KMS-11 (cell line): Measurements from ENCODE around the gene FOXO3.

ENCODE experiments used
- H2AFZ ChIP-seq: fragments of 200-600 bp; sonication (generic); 2 replicates; pipeline ENCODE4 v1.6.1; 2016; ENCODE audit warnings: antibody characterized with exemption, mixed run types, low read depth
- H3K27ac ChIP-seq: fragments of 200-600 bp; sonication (generic); 2 replicates; pipeline ENCODE4 v1.6.1; 2016; ENCODE audit warnings: mild to moderate bottlenecking, mixed run types
- H3K27me3 ChIP-seq: fragments of 200-600 bp; sonication (generic); 2 replicates; pipeline ENCODE4 v1.6.1; 2017; ENCODE audit warnings: mild to moderate bottlenecking, low read depth, mixed run types, moderate library complexity; ENCODE audit not compliant: insufficient read depth
- H3K36me3 ChIP-seq: fragments of 200-600 bp; sonication (generic); 2 replicates; pipeline ENCODE4 v1.6.1; 2017; ENCODE audit warnings: mild to moderate bottlenecking, mixed run types; ENCODE audit not compliant: insufficient read depth
- H3K4me1 ChIP-seq: fragments of 200-600 bp; sonication (generic); 2 replicates; pipeline ENCODE4 v1.6.1; 2016; ENCODE audit warnings: mild to moderate bottlenecking, low read depth, mixed run types; ENCODE audit not compliant: poor library complexity, severe bottlenecking
- H3K4me2 ChIP-seq: fragments of 200-600 bp; sonication (generic); 2 replicates; pipeline ENCODE4 v1.7.0; 2016; ENCODE audit warnings: mild to moderate bottlenecking, mixed run types
- H3K4me3 ChIP-seq: fragments of 200-600 bp; sonication (generic); IDR thresholded peaks from 2 replicates; pipeline ENCODE4 v1.6.1; 2017; ENCODE audit warnings: low read depth, low read length, mixed read lengths; ENCODE audit not compliant: insufficient read depth
- H3K79me2 ChIP-seq: fragments of 200-600 bp; sonication (generic); 2 replicates; pipeline ENCODE4 v1.6.1; 2016; ENCODE audit warnings: low read depth, mixed run types; ENCODE audit not compliant: insufficient read depth
- H3K9ac ChIP-seq: fragments of 200-600 bp; sonication (generic); 2 replicates; pipeline ENCODE4 v1.6.1; 2016; ENCODE audit warnings: mild to moderate bottlenecking, mixed run types
- H4K20me1 ChIP-seq: fragments of 200-600 bp; sonication (generic); 2 replicates; pipeline ENCODE4 v1.6.1; 2016; ENCODE audit warnings: mild to moderate bottlenecking, mixed run types; ENCODE audit not compliant: insufficient read depth
- TF ChIP-seq, protein P1 (sequence below): fragments of 200-600 bp; sonication (generic); conservative IDR thresholded peaks from 2 replicates; pipeline ENCODE4 v1.6.1; 2017; ENCODE audit warnings: low read depth, mild to moderate bottlenecking, antibody characterized with exemption, low read length, moderate library complexity, mixed read lengths

Gene FOXO3

DNA sequence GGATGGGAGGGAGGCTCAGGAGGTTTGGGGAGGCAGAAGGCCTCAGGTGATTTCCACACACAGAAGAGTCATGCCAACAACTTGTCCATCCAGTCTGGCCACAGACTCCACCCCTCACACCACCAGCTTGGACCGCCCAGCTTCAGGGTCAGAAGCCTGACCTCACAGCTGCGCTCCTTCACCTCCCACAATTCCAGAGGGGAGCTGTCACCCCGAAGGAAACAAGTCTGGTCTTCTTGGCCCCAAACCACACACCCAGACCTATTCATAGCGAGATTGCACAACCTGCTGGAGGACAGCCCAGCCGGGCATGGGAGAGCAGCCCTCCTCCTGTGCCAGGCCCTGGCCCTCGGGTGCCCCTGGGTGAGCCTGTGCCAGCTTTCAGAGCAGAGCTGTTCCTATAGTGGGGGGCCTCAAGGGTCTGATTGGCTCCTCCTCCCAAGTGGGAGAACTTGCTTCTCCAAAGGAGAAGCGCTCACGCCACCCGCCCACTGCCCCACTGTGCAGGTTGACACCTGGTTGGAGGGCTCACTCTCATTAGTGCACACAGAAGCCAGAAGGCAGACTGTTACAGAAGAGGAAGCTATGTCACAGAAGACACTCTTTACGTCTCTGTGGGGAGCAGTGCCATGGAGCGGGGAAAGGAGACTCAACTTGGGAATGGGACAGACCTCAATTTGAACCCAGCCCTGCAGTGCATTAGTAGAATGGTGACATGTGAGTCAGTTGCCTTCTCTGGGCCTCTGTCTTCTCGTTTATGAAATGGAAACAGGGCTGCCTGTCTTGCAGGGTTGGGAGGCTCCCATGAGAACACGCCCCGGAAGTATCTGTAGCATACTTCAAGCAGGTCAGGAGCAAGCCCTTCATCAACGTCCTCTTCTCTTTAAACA is 128.8 kb downstream of the FOXO3 start:
- Histone ChIP-seq H3K4me3 (no peak overlapping the region), H3K36me3 (no peaks in the 10 kb centered on the region), H3K4me2 (no peak overlapping the region), H2AFZ (no peak overlapping the region), H3K27me3 (no peaks in the 10 kb centered on the region), H3K79me2 (0 out of 2 replicates have a peak, but pooled peaks cover 5% of the 10 kb centered on the region), H3K9ac (no peak overlapping the region), H3K4me1 (peaks cover 61% of the 10 kb centered on the region), H4K20me1 (no peaks in the 10 kb centered on the region), H3K27ac (no peak overlapping the region)
- TF ChIP-seq, protein P1, sequence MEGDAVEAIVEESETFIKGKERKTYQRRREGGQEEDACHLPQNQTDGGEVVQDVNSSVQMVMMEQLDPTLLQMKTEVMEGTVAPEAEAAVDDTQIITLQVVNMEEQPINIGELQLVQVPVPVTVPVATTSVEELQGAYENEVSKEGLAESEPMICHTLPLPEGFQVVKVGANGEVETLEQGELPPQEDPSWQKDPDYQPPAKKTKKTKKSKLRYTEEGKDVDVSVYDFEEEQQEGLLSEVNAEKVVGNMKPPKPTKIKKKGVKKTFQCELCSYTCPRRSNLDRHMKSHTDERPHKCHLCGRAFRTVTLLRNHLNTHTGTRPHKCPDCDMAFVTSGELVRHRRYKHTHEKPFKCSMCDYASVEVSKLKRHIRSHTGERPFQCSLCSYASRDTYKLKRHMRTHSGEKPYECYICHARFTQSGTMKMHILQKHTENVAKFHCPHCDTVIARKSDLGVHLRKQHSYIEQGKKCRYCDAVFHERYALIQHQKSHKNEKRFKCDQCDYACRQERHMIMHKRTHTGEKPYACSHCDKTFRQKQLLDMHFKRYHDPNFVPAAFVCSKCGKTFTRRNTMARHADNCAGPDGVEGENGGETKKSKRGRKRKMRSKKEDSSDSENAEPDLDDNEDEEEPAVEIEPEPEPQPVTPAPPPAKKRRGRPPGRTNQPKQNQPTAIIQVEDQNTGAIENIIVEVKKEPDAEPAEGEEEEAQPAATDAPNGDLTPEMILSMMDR = no peak

DNA sequence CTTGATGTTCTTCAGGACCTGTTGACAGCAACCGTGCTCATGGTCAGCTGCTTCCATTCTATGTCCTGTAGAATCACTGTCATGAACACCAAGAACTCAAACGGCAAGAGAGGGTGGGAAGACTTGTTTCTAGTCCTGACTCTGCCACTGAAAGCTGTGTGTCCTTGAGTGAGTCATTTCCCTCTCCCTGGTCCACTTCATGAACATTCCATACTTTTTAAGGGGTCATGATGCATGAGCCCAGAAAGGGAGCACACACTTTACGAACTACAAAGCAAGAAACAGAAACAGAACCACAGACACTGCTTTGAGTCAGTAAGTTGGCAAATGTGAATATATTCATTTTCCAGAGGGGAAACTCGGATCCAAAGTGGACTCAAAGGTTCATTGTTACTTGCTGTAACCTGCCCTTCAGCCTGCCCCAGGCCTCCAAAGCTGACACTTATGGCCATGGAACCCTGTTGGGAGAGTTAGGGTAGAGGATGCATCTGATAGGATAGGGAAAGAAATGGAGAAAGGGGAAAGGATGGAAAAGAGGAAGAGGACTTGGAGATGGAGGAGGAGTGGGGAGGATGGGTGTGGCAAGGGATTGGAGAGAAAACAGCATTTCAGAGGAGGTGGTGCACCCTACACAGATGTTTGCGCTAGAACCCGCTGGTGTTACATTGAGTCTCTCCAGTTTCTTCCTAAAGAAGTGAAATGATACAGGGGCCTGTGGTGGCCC is 129.8 kb downstream of the FOXO3 start:
- Histone ChIP-seq H3K9ac (no peak overlapping the region), H3K4me1 (peaks cover 51% of the 10 kb centered on the region), H3K4me3 (no peak overlapping the region), H3K4me2 (no peak overlapping the region), H4K20me1 (no peaks in the 10 kb centered on the region), H3K36me3 (no peaks in the 10 kb centered on the region), H3K27me3 (no peaks in the 10 kb centered on the region), H3K79me2 (0 out of 2 replicates have a peak, but pooled peaks cover 3% of the 10 kb centered on the region), H2AFZ (no peak overlapping the region), H3K27ac (no peak overlapping the region)
- TF ChIP-seq, protein P1 = no peak

DNA sequence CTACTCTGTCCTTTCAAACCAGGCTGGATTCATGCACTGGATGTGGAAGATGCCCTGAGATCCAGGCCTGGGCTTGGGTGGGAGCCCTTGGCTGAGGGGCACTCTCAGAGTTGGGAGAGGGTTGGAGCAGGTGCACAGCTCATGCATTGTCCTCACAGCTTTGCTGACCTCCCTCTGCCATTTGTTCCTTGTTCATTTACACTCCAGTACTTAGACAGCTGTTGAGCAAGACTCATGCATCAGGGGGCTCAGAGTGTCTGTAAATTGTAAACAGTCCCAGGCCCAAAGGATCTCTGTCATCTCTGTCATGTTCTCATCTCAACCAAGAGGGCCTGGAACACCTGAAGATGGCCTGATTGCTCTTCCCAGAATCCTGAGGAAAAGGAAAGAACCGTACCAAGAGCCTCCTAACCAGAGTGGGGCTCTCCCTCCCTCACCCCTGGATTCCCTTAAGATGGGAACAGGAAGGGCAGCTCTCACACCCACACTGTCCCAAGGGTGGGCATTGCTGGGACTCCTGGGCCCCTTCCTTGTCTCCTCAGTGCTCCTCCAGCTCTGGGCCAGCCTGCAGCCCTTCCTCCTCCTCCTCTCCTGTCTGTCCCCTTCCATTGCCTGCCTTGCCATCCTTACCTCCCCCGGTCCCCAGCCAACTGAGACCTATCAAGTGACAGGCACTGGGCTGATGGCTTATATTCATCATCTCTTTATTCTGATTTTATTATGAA is 132.9 kb downstream of the FOXO3 start:
- Histone ChIP-seq H4K20me1 (no peaks in the 10 kb centered on the region), H3K27ac (no peak overlapping the region), H3K36me3 (no peaks in the 10 kb centered on the region), H3K4me1 (peaks cover 21% of the 10 kb centered on the region), H3K9ac (no peak overlapping the region), H2AFZ (no peak overlapping the region), H3K79me2 (no peaks in the 10 kb centered on the region), H3K4me2 (no peak overlapping the region), H3K4me3 (no peak overlapping the region), H3K27me3 (no peaks in the 10 kb centered on the region)
- TF ChIP-seq, protein P1 = no peak

DNA sequence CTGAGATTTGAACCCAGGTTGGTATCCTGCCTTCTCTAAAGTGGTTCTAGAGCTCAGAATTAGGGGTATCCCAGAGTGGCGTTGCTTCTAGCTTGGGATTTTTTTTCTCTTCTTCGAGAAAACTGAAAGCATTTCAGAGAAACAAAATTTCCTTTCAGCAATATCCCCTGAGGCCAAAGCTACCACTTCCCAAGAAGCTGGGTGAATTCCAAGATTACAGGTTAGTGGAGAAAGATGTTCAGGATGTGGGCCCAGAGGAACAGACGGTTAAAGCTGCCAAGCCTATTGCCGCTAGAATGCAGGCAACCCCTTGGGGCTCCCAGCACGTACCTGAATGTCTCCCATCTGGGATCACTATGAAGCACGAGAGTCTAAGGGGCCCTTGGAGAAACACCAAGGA is 134.1 kb downstream of the FOXO3 start:
- H3K79me2 ChIP-seq = no peaks in the 10 kb centered on the region
- H3K4me3 ChIP-seq = no peak overlapping the region
- H3K27me3 ChIP-seq = no peaks in the 10 kb centered on the region
- no peak overlapping the region for H3K4me2 ChIP-seq
- no peak overlapping the region for H3K9ac ChIP-seq
- H3K36me3 ChIP-seq = no peaks in the 10 kb centered on the region
- peaks cover 9% of the 10 kb centered on the region for H3K4me1 ChIP-seq
- H2AFZ ChIP-seq = no peak overlapping the region
- H3K27ac ChIP-seq = no peak overlapping the region
- no peaks in the 10 kb centered on the region for H4K20me1 ChIP-seq
- TF ChIP-seq, protein P1 = no peak
